Measurements from ENCODE around the gene ZFAND3. TPM values are rescaled to one million over a fixed set of nuclear protein-coding genes. Genes with fewer than 3 reads are reported as not detected.

The ZFAND3 gene
- total RNA-seq, 1 experiment from 2014 or later, result 75.0 TPM

GRCh38 chr6:38148606-38149005, 329.1 kb downstream of the ZFAND3 start:
- CTCF ChIA-PET, result no interaction called here

DNA sequence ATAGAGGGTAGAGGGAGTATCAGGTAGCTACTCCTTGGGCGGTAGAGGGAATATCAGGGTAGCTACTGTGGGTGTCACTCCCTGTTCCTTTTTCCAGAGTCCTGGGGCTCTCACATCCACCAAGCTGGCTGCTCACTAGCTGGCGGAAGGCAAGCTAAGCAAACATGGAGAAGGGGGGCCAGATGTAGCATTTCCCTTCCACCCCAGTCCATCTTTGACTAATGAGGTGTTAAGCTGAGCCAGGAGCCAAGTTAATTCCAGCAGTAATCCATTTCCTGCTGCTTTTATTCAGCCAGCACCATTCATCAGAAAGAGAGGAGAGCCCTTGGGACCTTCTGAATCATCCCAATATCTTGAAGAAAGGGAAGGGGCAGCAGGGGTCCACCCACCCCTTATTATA, 330.0 kb downstream of the ZFAND3 start:
- Mint-ChIP-seq H3K4me3 (ENCODE audit: low read depth, unreplicated experiment) (no peak overlapping the region), H3K9me3 (ENCODE audit: low read depth, unreplicated experiment) (no peaks in the 10 kb centered on the region), H3K27ac (ENCODE audit: unreplicated experiment) (no peak overlapping the region), H3K27me3 (ENCODE audit: unreplicated experiment) (no peaks in the 10 kb centered on the region), H3K36me3 (ENCODE audit: insufficient read depth, unreplicated experiment) (peaks cover 7% of the 10 kb centered on the region), H3K4me1 (ENCODE audit: low read depth, unreplicated experiment) (peaks cover 13% of the 10 kb centered on the region)
- BruUV-seq (replicated peaks), result no TSS peak
- intact Hi-C loops (cut with micrococcal nuclease; ENCODE audit: unreplicated experiment), result no loop called here
- DNase-seq, result no peak
- CTCF ChIA-PET, result no interaction called here
- TF ChIP-seq, protein P1, sequence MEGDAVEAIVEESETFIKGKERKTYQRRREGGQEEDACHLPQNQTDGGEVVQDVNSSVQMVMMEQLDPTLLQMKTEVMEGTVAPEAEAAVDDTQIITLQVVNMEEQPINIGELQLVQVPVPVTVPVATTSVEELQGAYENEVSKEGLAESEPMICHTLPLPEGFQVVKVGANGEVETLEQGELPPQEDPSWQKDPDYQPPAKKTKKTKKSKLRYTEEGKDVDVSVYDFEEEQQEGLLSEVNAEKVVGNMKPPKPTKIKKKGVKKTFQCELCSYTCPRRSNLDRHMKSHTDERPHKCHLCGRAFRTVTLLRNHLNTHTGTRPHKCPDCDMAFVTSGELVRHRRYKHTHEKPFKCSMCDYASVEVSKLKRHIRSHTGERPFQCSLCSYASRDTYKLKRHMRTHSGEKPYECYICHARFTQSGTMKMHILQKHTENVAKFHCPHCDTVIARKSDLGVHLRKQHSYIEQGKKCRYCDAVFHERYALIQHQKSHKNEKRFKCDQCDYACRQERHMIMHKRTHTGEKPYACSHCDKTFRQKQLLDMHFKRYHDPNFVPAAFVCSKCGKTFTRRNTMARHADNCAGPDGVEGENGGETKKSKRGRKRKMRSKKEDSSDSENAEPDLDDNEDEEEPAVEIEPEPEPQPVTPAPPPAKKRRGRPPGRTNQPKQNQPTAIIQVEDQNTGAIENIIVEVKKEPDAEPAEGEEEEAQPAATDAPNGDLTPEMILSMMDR (IDR thresholded peaks at IDR 0.05; ENCODE audit: unreplicated experiment), result no peak

More at GRCh38 chr6:38148606-38149005, 329.1 kb downstream of the ZFAND3 start:
- BruUV-seq (replicated peaks), result no TSS peak
- H3K36me3 Mint-ChIP-seq (ENCODE audit: insufficient read depth, unreplicated experiment), result peaks cover 7% of the 10 kb centered on the region
- no peak overlapping the region for H3K27ac Mint-ChIP-seq (ENCODE audit: unreplicated experiment)
- intact Hi-C loops (cut with micrococcal nuclease; ENCODE audit: unreplicated experiment), result no loop called here
- no peaks in the 10 kb centered on the region for H3K27me3 Mint-ChIP-seq (ENCODE audit: unreplicated experiment)
- H3K4me3 Mint-ChIP-seq (ENCODE audit: low read depth, unreplicated experiment), result no peak overlapping the region
- peaks cover 13% of the 10 kb centered on the region for H3K4me1 Mint-ChIP-seq (ENCODE audit: low read depth, unreplicated experiment)
- DNase-seq, result no peak
- TF ChIP-seq, protein P1 (IDR thresholded peaks at IDR 0.05; ENCODE audit: unreplicated experiment), result no peak
- no peaks in the 10 kb centered on the region for H3K9me3 Mint-ChIP-seq (ENCODE audit: low read depth, unreplicated experiment)

- H3K9me3 Mint-ChIP-seq (ENCODE audit: low read depth, unreplicated experiment), result no peaks in the 10 kb centered on the region
- H3K4me3 Mint-ChIP-seq (ENCODE audit: low read depth, unreplicated experiment), result no peak overlapping the region
- no peaks in the 10 kb centered on the region for H3K27me3 Mint-ChIP-seq (ENCODE audit: unreplicated experiment)
- peaks cover 12% of the 10 kb centered on the region for H3K36me3 Mint-ChIP-seq (ENCODE audit: insufficient read depth, unreplicated experiment)
- H3K27ac Mint-ChIP-seq (ENCODE audit: unreplicated experiment), result no peak overlapping the region
- BruUV-seq (replicated peaks), result no TSS peak
- no peak for DNase-seq
- intact Hi-C loops (cut with micrococcal nuclease; ENCODE audit: unreplicated experiment), result no loop called here
- CTCF ChIA-PET, result interaction anchor here (0.5 kb wide), 1 partner anchor 30 kb away, joined by 3 read pairs; no protein-coding TSS in a partner anchor
- peaks cover 17% of the 10 kb centered on the region for H3K4me1 Mint-ChIP-seq (ENCODE audit: low read depth, unreplicated experiment)
- TF ChIP-seq, protein P1 (IDR thresholded peaks at IDR 0.05; ENCODE audit: unreplicated experiment), result no peak
These were observed 330.5 kb downstream of the ZFAND3 start for GRCh38 chr6:38150021-38150420.

DNA sequence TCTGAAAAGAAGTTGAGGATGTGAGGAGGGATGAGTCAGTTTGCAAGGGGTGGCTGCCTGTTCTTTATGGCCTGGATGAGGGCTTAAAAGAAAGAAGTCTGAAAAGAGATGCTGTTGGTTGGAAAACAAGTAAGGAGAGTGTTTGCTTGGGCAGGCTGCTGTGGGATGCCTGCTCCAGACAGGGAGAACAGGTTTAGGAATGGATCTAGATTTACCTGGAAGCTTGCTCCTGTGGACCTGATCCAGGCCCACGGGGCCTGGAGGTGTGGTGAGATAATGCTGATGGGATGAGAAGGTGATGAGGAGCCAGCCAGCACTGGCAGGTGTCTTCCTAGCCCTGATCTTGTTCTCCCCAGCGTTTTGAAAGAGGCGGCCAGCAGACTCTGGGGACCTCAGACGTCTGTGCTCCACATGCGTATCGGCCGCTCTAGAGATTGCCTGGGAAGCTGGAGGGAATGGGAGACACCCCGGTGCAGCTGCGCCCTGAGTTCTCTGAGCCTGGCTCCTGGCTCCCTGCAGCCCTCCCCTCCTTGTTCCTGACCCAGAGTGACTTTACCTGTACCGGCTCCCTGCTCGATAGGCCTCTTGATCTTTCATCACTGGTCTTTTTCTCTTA, 331.3 kb downstream of the ZFAND3 start:
- H3K27ac Mint-ChIP-seq (ENCODE audit: unreplicated experiment), result no peak overlapping the region
- TF ChIP-seq, protein P1 (IDR thresholded peaks at IDR 0.05; ENCODE audit: unreplicated experiment), result no peak
- DNase-seq, result no peak
- H3K4me3 Mint-ChIP-seq (ENCODE audit: low read depth, unreplicated experiment), result no peak overlapping the region
- no peaks in the 10 kb centered on the region for H3K27me3 Mint-ChIP-seq (ENCODE audit: unreplicated experiment)
- no peaks in the 10 kb centered on the region for H3K9me3 Mint-ChIP-seq (ENCODE audit: low read depth, unreplicated experiment)
- peaks cover 18% of the 10 kb centered on the region for H3K4me1 Mint-ChIP-seq (ENCODE audit: low read depth, unreplicated experiment)
- H3K36me3 Mint-ChIP-seq (ENCODE audit: insufficient read depth, unreplicated experiment), result peaks cover 13% of the 10 kb centered on the region
- CTCF ChIA-PET, result interaction anchor here (0.5 kb wide), 1 partner anchor 31 kb away, joined by 3 read pairs; no protein-coding TSS in a partner anchor
- no TSS peak for BruUV-seq (replicated peaks)
- intact Hi-C loops (cut with micrococcal nuclease; ENCODE audit: unreplicated experiment), result no loop called here

Data from Calu3 (cell line).